ENCODE results near the gene AGBL1.

AGBL1 gene

GRCh38 chr15:86329311-86330013 lies 249.8 kb downstream of the AGBL1 start:
- TF ChIP-seq MAX (IDR thresholded peaks at IDR 0.05) = no peak
- no peak for TF ChIP-seq TEAD4 (IDR thresholded peaks at IDR 0.05)
- TF ChIP-seq RAD21 (IDR thresholded peaks at IDR 0.05; ENCODE audit: low read depth) = no peak
- no peak for TF ChIP-seq CEBPB (IDR thresholded peaks at IDR 0.05)
- TF ChIP-seq EGR1 (IDR thresholded peaks at IDR 0.05) = no peak
- no peak for TF ChIP-seq CREB1 (IDR thresholded peaks at IDR 0.05; ENCODE audit: low read depth)
- TF ChIP-seq YY1 (IDR thresholded peaks at IDR 0.05; ENCODE audit: low read depth) = no peak
- no peak for TF ChIP-seq REST (IDR thresholded peaks at IDR 0.05; ENCODE audit: low read depth)
- no peak for TF ChIP-seq TCF12 (IDR thresholded peaks at IDR 0.05; ENCODE audit: low read depth)
- TF ChIP-seq FOXM1 (IDR thresholded peaks at IDR 0.05; ENCODE audit: borderline replicate concordance, low read depth) = no peak
- no peak for TF ChIP-seq NFIC (IDR thresholded peaks at IDR 0.05)

- no peak for TF ChIP-seq TAF1 (IDR thresholded peaks at IDR 0.05; ENCODE audit: low read depth)
- no peak for TF ChIP-seq CEBPB (IDR thresholded peaks at IDR 0.05)
- no peak for TF ChIP-seq EGR1 (IDR thresholded peaks at IDR 0.05)
- no peak for TF ChIP-seq ZBTB7A (IDR thresholded peaks at IDR 0.05; ENCODE audit: low read depth)
- TF ChIP-seq REST (IDR thresholded peaks at IDR 0.05; ENCODE audit: low read depth) = no peak
- TF ChIP-seq EP300 (IDR thresholded peaks at IDR 0.05; ENCODE audit: borderline replicate concordance) = no peak
- TF ChIP-seq RAD21 (IDR thresholded peaks at IDR 0.05; ENCODE audit: low read depth) = no peak
These were observed 254.1 kb downstream of the AGBL1 start for GRCh38 chr15:86333819-86334218.

GRCh38 chr15:86336051-86336788 lies 256.5 kb downstream of the AGBL1 start:
- no peak for TF ChIP-seq TAF1 (IDR thresholded peaks at IDR 0.05; ENCODE audit: low read depth)
- TF ChIP-seq MAX (IDR thresholded peaks at IDR 0.05) = no peak
- no peak for TF ChIP-seq NFIC (IDR thresholded peaks at IDR 0.05)
- TF ChIP-seq EGR1 (IDR thresholded peaks at IDR 0.05) = no peak
- TF ChIP-seq FOXM1 (IDR thresholded peaks at IDR 0.05; ENCODE audit: borderline replicate concordance, low read depth) = no peak
- TF ChIP-seq USF1 (IDR thresholded peaks at IDR 0.05) = no peak
- TF ChIP-seq TEAD4 (IDR thresholded peaks at IDR 0.05) = no peak

- no peak for TF ChIP-seq CREB1 (IDR thresholded peaks at IDR 0.05; ENCODE audit: low read depth)
- TF ChIP-seq ZBTB7A (IDR thresholded peaks at IDR 0.05; ENCODE audit: low read depth) = no peak
- TF ChIP-seq REST (IDR thresholded peaks at IDR 0.05; ENCODE audit: low read depth) = no peak
- no peak for TF ChIP-seq TCF12 (IDR thresholded peaks at IDR 0.05; ENCODE audit: low read depth)
- TF ChIP-seq TAF1 (IDR thresholded peaks at IDR 0.05; ENCODE audit: low read depth) = no peak
- no peak for TF ChIP-seq CEBPB (IDR thresholded peaks at IDR 0.05)
- no peak for TF ChIP-seq USF1 (IDR thresholded peaks at IDR 0.05)
- TF ChIP-seq NFIC (IDR thresholded peaks at IDR 0.05) = no peak
- no peak for TF ChIP-seq RAD21 (IDR thresholded peaks at IDR 0.05; ENCODE audit: low read depth)
- TF ChIP-seq TEAD4 (IDR thresholded peaks at IDR 0.05) = no peak
- TF ChIP-seq EGR1 (IDR thresholded peaks at IDR 0.05) = no peak
- TF ChIP-seq MAX (IDR thresholded peaks at IDR 0.05) = no peak
These were observed 257.4 kb downstream of the AGBL1 start for GRCh38 chr15:86337071-86337470.

Measured in Ishikawa (cell line).